G401 (cell line): ENCODE measurements around the gene TMPRSS11A. TPM values are rescaled to one million over a fixed set of nuclear protein-coding genes. Genes with fewer than 3 reads are reported as not detected.
A peak's percentile ranks its signal among the peaks of the same experiment; 100 is the strongest.

Source experiments
- DNase-seq: peaks from one replicate; pipeline ENCODE4 v3.0.0-alpha.2; 2015; ENCODE audit warnings: low spot score
- in situ Hi-C: cut with HindIII; loops from 2 replicates; pipeline ENCODE4 v1.10.0; 2016; ENCODE audit warnings: low sequenced_read_pairs, mixed read lengths
- total RNA-seq: library from RNA; depleted of rRNA; stranded (reverse); fragments of >200 nt; shearing (Covaris generic); gene quantifications from 2 replicates; pipeline ENCODE4 v1.2.3, GENCODE V29; 2014; rRNA removed

TMPRSS11A gene
- total RNA-seq, 1 experiment from 2014 or later: not detected

- DNase-seq: no peak
- in situ Hi-C loops: no loop called here
These were observed 82.3 kb downstream of the TMPRSS11A start for GRCh38 chr4:67880866-67881610.

GRCh38 chr4:67879486-67879885 lies 83.8 kb downstream of the TMPRSS11A start:
- DNase-seq: no peak
- in situ Hi-C loops: no loop called here

DNA sequence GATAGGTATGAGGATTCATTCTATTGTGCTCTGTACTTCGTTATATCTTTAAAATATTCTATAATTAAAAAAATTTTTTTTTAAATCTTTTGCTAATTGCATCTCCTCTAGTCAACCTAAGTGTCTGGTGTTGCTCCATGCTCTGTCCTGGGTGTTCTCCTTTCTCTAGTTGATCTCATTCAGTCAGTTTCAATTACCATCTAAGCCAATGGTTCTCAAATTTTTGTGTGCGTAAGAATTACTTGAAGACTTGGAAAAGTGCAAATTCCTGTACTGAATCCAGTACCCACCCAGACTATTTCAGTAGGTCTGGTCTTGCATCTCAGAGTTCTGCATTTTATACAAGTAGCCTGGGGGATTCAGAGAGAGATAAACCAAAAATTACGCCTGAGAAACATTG lies 86.2 kb downstream of the TMPRSS11A start:
- in situ Hi-C loops: no loop called here
- peak; percentile 61 for DNase-seq

DNA sequence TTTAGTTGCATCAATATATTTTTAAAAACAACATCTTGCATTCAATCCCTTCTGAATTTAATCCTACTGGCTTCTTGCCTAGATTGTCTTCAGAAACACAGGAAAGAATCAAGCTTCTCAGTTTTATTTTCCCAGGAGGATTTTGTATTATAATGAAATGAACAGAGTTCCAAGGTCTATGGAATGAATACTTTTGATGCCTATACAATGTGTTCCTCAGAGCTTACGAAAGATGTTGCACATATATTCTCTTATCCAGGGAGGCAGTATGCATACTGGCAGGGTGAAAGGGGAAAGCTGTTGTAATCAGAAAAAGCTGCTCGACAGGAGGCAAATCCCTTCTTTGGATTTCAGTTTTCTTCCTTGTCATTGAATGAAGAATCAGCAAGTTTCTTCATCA lies 88.3 kb downstream of the TMPRSS11A start:
- in situ Hi-C loops: no loop called here

DNA sequence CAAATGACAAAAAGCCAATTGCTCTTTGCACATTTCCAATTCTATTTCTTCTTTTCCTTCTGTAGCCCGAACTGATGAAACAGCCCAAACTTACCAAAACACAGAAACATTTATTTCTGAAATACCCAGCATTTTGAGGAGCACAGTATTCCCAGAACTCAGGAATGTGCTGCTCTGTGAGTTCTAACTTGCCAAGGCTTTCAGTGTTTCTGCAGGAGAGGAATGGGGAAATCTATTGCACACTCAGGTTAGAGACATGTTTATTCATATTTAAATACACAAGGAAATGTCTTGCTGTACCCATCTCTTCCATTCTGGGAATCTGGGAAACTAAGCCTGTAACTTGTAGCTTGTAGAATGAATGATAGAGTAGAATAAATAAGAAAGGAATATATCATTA lies 90.2 kb downstream of the TMPRSS11A start:
- DNase-seq: no peak
- in situ Hi-C loops: no loop called here

More for the DNA sequence above, 88.3 kb downstream of the TMPRSS11A start:
- DNase-seq: peak; percentile 7

DNA sequence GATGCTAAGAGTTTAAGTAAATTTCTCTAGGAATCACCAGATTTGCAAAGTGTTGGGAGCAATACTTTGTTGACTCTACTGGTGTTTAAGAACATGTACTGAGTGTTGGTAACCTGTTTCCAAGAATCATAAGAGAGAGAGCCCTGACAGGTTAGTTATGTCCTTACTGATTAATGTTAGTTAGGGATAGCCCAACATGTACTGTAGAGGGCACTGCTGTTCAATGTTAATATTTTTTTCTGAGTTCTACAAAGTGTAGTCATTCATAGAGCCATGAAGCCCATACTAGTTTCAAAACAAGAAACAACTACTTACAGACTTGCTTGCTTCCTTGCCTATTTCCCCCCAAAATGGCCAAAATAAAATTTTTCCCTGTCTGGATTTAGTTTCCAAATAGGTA lies 91.4 kb downstream of the TMPRSS11A start:
- in situ Hi-C loops: no loop called here

DNA sequence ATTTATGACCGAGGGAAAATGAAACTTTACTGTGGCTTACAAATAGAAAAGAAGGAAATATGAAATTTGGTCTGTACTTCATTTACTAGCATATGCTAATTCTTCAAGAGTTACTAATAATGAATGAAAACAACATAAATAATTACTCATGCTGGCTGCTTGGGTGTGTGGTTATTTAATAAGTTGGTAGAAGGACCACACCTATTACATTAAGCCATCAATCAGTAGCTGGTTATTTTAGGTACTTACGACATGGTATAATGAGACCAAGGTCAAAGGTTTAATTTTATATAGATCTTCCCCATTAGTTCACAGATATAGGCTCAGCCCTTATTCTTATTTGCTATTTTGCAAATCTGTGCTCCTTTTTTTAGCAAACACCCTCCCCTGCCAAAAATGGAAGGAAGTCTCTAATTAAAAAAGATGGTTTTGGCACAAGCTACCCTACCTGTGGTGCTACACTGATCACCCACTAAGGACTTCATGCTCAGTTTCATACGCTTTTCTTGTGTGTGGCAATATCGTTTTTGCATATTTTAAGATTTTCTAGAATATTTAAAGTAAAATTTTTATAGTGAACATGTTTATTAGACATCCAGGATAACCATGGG lies 93.6 kb downstream of the TMPRSS11A start:
- in situ Hi-C loops: no loop called here
- DNase-seq: peak; percentile 79

More for the DNA sequence above, 91.4 kb downstream of the TMPRSS11A start:
- DNase-seq: peak; percentile 35

- in situ Hi-C loops: no loop called here
- no peak for DNase-seq
These were observed 101.8 kb downstream of the TMPRSS11A start for GRCh38 chr4:67861513-67861912.

Other genes starting within 250 kb of the TMPRSS11A start
- gene GNRHR, start 209.1 kb downstream of the TMPRSS11A start, total RNA-seq: not detected in 2 replicates
- gene TMPRSS11D, start 79.5 kb downstream of the TMPRSS11A start, total RNA-seq: not detected in 2 replicates
- gene TMPRSS11F, start 166.4 kb upstream of the TMPRSS11A start, total RNA-seq: not detected in 2 replicates